Endometrial microvascular endothelial cells (primary cell): Measurements from ENCODE around the gene DSCAM. TPM values are rescaled to one million over a fixed set of nuclear protein-coding genes. Genes with fewer than 3 reads are reported as not detected.
"Not testable (repeated sequence)": the region's sequence is repeated elsewhere in the genome, so short reads cannot be mapped to it uniquely, and the experiment has no call there.

Experiments used
- in situ Hi-C: cut with HindIII; loops from 2 replicates; pipeline ENCODE4 v1.10.0; 2017; ENCODE audit warnings: low sequenced_read_pairs, low pct_unique_long_range_greater_than_20kb; ENCODE audit errors: inconsistent ontology term
- total RNA-seq: library from RNA; depleted of rRNA; stranded (reverse); fragments of >200 nt; gene quantifications from one replicate; pipeline ENCODE4 v1.2.3, GENCODE V29; 2015; ENCODE audit errors: inconsistent ontology term

The DSCAM gene
- total RNA-seq, 1 donor from 2014 or later: not detected

DNA sequence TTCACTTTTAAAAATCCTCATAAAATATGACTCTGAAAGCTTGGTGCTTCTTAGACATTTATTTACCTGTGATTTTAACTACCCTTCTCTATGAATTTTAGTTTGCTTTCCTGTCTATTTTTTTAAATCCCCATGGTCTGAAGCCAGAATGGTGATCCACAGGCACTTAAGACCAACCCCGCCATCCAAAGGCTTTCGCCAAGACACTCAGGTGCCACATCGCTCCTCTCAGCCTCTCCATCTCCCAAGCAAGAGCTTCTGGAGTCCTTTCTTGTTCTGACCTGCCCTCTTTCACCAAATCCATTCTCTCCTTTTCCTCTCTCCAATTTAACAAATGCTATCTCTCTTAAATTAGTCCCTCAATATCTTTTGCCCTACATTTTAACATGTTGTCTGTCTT, 515.2 kb downstream of the DSCAM start:
- in situ Hi-C loops: no loop called here

DNA sequence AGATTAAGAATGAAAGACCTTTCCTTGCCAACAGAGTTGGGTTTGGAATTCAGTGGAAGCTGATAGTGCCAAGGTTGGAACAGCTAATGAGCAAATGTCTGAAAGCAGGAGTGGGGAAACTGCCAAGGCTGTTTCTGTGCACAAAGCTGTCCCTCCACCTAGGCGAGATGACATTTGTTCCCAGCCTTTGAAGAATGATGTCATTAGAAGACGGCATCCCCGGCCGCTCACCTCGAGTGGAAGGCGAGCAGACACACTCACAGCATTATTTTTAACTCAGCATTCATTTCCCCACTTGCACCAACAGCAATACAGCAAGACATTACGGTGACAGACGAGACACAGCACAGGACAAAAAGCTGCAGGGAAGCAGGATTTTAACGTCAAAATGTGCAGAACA, 515.8 kb downstream of the DSCAM start:
- in situ Hi-C loops: no loop called here

DNA sequence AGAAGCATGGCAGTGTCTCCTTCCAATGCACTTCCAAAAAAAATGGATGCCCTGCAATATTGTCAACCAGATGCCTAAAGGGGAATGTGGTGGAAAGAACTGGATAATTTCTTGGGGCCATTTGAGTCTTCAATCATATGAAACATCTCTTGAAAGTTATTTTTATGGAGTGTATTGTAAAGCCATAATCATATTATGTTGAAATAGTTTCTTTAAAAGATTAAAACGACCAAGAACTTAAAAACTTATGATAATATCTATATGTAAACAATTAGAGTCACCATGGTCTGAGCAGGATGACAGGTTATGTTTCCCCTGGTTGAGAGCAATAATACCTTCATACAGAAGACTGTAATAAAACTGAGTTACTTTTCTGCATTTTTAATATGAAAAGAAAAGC, 522.6 kb downstream of the DSCAM start:
- in situ Hi-C loops: no loop called here

DNA sequence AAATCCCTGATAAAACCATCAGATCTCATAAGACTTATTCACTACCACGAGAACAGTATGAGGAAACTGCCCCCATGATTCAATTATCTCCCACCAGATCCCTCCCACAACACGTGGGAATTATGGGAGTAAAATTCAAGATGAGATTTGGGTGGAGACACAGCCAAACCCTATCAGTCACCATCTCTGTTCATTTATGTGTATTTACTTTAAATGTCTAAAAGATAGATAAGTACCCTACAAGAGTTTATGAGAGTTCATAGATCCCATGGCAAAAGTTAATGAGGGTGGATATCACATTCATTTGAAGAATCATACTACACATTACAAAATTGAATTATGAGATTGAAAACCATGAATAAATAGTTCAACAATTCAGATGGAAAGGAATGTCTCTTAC, 526.2 kb downstream of the DSCAM start:
- in situ Hi-C loops: not testable (repeated sequence)

DNA sequence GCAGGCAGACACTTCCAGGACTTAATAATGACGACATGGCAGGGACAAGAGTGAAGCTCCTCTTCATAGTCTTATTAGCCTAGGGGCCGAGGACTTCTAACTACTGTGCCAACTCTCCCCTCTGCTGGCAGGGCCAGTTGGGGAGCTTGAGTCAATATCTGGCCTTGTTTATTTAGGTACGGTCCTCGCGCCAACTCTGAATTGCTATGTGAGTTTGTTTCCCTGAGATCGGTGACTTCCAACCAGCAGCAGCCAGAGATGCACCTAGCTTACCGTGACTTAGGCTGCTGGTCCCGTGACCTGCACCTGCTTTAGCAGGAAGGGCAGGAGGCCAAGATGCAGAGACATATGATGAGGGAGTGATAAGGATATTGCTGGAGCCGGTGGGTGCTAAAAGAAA, 528.6 kb downstream of the DSCAM start:
- in situ Hi-C loops: no loop called here

DNA sequence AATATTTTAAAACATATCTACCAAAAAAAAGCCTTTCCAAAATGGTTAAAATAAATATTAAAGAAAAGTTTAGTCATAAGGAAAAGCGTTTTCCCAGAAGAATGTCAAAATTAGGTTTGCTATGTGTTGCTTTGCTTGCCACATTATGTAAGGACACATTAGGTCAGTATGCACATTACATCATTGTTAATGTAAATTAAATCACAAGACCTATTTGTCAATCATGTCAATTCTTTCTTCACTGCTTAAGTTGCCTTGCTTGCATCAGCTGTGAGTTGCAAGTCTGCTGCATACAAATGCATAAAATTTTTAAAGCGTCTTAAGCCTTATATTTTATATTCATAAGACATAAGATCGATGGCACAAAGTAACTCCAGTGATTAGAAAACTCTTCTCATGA, 530.9 kb downstream of the DSCAM start:
- in situ Hi-C loops: no loop called here

DNA sequence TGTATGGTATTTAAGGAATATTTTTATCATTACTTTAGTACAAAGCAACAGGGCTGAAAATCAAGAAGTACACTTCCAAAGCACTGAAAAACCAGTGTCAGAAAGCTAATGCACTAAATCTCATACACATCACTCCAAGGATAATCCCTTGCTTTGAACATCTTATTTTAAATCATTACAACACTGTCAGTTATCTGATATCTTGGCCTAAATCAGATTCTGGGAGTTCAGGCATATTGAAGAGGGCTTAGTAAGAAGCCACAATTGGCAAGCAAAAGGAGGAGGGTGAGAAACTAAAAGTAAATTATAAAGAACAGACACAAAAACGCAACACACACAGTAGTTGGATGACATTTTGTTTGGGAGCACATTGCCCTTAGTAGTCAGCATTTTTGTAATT, 531.3 kb downstream of the DSCAM start:
- in situ Hi-C loops: no loop called here

DNA sequence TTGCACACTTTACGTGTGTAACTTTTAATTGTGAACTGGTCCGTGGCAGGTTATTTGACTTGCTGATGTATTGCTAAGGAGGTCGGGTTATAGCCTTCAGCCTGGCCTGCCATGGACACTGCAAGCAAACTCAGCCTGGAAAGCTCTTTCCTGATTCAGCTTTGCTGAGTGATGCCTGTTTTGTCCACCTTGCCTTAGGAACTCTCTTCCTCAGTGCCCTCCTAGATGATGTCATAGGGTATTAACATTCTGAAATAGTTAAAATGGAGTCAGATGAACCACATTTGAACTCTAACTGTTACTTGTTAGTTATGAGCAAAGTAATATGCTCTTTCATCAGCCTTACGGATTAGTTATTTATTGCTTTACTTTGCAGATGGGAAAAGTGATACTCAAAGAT, 533.7 kb downstream of the DSCAM start:
- in situ Hi-C loops: no loop called here

DNA sequence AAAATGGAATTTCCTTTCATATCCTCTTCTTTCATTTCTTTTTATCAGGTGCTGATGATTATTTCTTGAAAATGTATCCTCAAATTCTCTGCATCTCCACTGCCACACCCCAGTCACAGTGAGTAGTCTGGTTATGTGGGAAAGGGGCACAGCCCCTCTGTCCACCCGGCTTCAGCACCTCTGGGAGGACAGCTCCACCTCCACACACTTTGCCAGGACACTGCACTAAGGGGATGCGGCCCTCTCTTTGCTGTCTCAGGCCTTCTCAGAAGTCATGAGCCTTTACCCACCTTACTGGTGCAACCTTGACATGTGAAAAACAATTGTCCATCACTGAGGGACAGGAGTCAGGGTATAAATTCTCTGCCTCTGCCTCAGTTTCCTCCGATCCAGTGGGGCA, 546.7 kb downstream of the DSCAM start:
- in situ Hi-C loops: no loop called here

DNA sequence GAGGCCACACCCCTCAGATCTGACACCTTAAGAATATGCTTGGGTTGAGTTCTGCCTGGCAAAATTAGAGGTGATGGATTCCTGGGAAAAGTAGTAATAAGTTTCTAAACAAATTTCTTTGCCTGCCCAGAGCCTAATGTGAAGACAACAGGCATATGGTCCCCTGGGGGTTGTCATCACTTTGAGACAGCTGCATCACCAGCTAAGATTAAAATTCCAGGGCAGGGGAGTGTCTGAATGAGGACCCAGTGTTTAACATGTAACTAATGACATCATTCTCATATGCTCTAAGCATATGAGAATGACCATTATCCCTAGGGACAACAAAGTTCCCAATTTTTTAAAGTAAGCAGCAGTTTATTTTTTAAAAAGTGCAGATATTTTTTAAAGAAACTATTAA, 547.5 kb downstream of the DSCAM start:
- in situ Hi-C loops: no loop called here

DNA sequence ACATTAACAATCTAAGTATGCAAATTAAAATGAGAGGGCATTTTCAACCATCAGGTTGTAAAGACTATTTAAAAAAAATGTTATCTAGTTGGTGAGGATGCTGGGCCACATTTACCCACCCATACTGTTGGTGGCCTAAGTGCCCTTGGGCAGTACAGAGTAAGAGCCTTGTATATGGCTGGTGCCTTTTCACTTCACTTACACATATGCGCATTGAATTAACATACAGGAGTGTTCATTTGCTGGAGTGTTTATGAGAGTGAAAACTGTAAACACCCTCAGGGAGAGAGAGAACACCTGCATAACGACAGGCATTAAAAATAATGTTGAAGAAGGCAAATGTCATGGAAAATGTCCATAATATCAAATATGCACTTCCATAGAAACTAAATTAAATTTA, 552.6 kb downstream of the DSCAM start:
- in situ Hi-C loops: no loop called here

DNA sequence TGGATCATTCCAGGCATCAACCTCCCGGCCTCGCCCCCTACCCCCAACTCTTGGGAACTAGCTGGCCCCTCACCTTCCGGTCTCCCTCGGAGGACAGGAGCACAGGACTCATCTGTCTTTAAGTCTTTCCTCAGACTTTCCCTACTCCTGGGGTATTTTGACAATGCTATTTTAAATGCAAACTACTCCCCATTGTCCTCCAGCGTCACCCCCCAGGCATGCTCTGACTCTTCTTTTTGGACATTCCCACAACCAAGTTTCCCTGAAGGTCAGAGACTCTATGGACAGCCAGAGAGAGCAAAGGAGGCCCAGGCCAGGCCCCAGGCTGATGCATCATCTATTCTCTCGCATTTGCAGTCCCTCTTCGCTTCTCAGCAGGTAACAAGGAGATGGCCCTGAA, 555.4 kb downstream of the DSCAM start:
- in situ Hi-C loops: no loop called here

DNA sequence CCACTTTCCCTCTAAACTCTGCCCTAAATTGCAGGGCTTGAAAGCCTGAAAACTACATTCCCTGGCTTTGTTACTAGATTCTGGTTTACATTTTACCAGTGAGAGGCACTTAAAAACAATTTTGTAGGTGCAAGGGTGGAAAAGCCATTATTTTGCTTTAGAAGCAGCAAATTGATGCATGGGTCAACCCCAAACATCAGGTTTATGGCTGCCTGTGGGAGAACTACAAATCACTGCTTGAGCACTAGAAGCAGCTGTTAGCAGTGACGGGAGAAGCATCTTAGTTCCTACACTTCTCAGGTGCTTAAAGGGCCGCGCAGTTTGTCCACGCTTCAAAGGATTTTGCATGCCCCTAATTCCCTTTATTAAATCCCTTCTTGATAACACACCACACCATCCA, 562.5 kb downstream of the DSCAM start:
- in situ Hi-C loops: no loop called here

DNA sequence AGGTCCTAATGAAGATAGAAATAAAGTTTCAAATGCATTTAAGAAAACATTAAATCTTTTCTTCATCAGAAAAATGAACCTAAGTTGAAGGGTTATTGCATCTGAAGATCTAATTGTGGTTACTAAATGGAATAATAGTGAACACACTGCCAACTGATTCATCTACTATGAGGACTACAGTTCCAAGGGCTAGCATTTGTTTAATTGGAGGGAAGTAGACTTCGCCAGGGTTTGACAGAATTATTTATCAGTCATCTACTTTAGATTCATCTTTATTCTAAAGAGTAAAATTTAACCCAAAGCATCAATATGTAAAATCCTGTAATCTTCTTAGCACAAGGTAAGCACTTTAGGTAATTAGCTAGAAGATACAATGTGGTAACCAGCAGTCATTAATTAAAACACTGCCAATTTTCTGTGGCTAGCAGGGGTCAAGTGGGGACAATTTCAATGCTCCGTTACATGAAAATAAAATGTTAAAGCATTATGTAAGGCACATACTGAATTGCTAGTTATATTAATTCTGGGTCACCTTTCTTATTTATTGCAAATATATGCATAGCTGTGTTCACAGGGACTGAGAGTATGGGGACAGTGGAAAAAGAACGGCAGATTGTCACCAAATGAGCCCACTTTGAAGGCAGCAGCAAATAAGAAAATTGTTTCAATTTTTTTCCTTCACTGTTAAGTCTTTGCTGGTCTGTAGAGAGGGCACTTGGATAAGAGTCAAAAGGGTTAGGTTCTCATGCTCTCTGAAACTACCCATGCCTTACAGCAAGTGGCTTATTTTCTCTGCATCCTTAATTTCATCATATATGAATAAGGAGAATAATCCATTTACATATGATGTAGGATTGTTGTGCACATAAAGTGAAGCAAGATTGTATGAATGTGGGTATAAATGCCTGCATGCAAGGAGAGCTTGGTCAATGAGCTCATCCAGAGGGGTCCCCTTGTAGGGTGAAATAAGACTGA, 563.8 kb downstream of the DSCAM start:
- in situ Hi-C loops: no loop called here

DNA sequence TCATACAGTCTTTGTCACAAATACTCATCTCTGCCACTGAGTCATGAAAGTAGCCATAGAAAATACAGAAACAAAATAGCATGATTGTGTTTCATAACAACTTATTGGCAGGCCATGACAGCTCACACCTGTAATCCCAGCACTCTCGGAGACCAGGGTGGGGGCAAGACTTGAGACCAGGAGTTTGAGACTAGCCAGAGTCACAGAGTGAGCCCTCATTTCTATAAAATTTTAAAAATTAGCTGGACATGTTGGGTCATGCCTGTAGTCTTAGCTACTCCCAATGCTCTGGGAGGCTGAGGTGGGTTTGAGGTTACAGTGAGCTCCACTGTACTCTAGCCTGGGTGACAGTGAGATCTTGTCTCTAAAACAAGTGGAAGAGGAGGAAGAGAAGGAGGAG, 568.6 kb downstream of the DSCAM start:
- in situ Hi-C loops: no loop called here

DNA sequence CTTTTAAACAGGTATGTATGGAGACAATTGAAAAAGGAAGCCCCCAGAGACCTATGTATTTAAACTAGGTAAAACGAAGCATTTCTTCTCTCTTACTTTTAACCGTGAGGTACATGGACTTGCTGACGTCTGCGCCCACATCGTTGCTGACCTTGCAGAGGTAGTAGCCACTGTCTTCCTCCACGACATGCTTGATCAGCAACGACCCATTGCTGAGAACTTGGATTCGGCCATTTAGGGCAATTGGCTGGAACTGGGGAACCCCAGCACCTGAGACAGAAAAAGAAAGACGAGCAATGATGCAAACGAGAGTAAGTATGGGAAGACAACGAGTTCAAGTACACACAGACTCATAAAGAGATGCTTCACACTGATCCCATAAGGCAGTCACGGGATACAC, 571.0 kb downstream of the DSCAM start:
- in situ Hi-C loops: no loop called here

DNA sequence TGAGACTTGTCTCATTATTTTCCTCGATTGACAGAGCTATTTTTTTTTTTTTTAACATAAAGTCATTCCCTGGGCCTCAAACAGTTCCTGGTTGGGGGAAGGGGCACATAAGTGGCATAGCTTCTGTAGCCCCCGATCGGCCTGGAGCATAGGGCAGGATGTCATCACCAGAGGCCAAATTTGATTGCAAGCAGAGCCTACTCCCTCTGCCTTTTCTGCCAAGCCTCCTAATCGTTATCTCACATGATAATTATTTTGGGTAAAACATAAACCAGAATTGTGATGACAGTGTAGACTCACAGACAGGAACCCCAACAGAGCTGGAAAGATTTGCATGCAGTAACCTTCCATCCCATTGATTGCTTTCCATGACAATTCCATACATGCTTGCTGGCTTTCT, 574.9 kb downstream of the DSCAM start:
- in situ Hi-C loops: no loop called here

DNA sequence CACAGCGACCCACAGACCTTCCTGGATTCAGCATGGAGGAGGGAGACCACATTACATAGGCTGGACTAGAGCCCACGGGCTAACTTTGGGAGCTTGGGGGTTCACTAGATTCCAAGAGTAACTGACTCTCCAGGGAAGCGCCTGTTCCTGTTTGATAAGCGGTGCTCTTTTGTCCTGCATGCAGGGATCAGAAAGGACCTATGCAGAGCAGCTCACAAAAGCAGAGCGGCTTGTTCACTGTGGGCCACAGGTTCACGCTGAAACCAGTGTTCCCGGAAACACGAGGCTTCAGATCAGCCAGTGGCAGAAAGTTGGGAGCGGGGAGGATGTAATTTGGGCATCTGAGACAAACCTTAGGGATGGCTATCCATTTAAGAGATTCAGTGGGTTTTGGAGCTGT, 575.8 kb downstream of the DSCAM start:
- in situ Hi-C loops: no loop called here

DNA sequence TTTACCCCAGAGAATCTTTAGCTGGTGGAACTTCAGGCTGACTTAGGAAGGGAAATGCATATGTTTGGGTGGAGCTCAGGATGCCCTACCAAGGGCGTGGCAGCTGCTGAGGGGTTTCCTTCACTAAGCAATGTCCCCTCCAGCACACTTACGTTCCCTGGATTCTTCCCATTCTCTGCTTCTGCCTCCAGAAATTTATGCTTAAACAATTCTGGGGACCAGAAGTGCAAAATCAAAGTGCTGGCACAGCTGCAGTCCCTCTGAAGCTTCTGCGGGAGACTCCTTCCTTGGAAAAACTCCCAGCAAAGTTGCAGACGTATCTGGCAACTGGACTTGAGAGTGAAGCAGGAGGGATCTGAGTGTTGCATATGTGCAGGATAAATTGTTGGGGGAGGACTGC, 576.9 kb downstream of the DSCAM start:
- in situ Hi-C loops: no loop called here

DNA sequence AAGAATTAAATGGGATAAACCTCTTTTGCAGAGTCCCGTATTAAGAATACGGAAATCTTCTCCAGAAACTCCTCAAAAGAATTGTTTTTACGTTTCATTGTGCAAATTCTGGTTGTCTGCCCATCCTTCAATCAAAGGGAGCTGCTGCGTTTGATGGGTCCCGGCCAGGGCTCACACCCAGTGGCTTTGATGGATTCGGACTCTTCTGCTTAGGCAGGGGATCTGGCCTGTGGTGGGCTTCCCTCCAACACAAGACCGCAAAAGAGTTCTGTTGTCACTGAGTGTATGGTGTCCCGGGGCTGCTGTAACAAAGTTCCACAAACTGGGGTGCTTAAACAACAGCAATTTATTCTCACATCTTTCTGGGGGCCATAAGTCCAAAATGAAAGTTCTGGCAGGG, 577.7 kb downstream of the DSCAM start:
- in situ Hi-C loops: no loop called here

DNA sequence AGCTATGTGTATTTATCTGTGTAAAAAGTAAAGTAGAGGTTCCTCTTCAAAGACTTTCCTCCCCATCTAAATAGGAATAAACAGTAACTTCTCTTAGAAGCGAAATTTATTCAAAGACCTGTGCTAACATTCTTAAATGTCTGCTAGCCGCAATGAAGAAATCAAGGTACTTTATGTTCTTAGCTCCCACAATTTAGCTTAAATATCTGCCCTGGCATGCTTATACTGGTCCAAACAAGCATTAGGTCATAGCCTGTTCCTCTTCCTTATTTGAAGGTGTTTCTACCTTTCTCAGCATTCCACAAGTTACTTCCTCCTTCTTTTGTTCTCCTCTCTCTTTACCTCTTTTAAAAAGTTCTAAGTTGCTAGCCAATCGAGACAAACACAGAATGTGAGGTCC, 588.5 kb downstream of the DSCAM start:
- in situ Hi-C loops: not testable (repeated sequence)
